ENCODE data around the gene KRTAP4-6.
"Not testable (repeated sequence)": the region's sequence is repeated elsewhere in the genome, so short reads cannot be mapped to it uniquely, and the experiment has no call there.

The KRTAP4-6 gene

DNA sequence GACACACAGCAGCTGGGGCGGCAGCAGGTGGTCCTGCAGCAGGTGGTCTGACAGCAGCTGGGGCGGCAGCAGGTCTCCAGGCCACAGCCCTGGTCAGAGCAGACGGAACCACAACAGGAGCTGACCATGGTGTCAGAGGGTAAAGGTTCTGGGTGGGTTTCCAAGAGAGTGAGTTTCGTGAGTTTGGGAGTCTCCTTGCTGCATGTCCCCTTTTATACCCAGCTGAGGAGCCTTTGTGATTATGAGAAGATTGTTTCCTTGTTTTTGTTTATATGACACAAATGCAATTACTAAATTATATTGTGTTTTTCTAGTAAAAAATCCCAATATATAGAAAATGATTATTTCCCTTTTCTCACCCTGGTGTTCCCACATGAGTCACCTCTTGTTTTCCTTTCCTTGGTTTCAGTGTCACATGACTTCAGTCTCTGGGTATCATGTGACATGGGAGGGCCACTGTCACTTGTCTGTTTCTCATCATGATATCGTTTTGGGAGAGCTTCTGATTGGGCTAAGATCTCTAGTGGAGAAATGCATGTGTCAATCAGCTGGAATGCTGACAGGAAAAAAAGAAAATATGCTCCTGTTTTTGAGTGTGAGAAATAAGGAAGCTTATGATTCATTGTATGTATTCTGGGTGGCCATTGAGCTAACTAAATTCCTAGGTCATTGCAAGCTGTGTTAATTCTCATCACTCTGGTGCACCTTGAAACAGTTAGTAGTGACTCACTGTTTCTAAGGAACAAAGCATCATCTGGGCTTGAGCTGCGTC, at the start of gene KRTAP4-6:
KRTAP4-6 (minus strand) TSS at position 185 of the 772 bp plus-strand sequence; CDS start at position 128, 57 bp downstream.
- no peak for DNase-seq (ENCODE audit: low read depth in 2 of 2, low spot score in 1 of 2)

DNA sequence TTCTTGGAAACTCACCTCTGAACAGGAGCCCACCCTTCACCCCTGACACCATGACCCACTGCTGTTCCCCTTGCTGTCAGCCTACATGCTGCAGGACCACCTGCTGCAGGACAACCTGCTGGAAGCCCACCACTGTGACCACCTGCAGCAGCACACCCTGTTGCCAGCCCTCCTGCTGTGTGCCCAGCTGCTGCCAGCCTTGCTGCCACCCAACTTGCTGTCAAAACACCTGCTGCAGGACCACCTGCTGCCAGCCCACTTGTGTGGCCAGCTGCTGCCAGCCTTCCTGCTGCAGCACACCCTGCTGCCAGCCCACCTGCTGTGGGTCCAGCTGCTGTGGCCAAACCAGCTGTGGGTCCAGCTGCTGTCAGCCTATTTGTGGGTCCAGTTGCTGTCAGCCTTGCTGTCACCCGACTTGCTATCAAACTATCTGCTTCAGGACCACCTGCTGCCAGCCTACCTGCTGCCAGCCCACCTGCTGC, 49.5 kb upstream of the KRTAP4-6 start, which contains the start of gene KRTAP9-1:
KRTAP9-1 (plus strand) TSS at position 51 of the 482 bp plus-strand sequence; CDS start at position 51, 0 bp downstream.
- not testable (repeated sequence) for DNase-seq (ENCODE audit: low read depth in 2 of 2, low spot score in 1 of 2)

DNA sequence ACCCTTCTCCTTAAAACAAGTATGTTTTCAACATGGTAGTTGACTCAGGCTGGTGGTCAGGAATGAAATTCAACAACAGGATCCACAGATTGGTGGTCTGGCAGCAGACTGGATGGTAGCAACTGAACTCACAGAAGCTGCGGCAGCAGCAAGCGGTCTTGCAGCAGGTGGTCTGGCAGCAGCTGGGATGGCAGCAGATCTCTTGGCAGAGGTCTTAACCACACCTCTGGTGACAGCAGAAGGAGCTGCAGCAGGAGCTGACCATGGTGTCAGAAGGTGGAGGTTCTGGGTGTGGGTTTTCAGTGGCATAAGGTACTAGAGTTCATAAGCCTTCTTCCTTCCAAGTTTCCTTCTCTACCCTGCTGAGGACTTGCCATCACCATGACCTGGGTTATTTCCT, 46.5 kb upstream of the KRTAP4-6 start:
- DNase-seq (ENCODE audit: low read depth in 2 of 2, low spot score in 1 of 2) = no peak

DNA sequence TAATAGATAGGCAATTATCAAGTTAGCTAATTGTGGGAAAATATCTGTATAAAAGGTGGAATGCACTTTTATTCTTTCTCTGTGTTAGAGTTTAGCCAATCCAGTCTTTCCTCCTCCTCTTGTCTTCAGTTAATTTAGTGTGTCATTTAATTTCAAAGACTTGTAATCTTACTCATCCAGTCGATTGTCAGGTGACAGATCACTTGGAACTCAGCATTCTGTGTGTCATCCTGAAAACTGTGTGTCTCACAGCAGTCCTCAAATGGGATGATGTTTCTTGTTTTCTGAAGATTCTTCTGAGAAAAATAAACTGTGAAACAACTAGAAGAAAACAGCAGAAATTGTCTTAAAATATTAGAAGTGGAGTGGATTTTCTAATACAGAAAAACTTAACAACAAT, 44.7 kb upstream of the KRTAP4-6 start:
- no peak for DNase-seq (ENCODE audit: low read depth in 2 of 2, low spot score in 1 of 2)

DNA sequence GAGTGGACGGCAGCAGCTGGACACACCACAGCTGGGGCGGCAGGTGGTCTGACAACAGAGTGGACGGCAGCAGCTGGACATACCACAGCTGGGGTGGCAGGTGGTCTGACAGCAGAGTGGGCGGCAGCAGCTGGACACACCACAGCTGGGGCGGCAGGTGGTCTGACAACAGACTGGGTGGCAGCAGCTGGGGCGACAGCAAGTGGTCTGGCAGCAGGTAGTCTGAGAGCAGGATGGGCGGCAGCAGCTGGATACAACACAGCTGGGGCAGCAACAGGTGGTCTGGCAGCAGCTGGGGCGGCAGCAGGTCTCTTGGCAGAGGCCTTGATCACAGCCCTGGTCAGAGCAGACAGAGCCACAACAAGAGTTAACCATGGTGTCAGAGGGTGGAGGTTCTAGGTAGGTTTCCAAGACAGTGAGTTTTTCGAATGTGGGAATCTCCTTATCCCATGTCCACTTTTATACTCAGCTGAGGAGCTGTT, 44.2 kb upstream of the KRTAP4-6 start, which contains the start of gene KRTAP4-1:
KRTAP4-1 (minus strand) TSS at position 432 of the 482 bp plus-strand sequence; CDS start at position 375, 57 bp downstream.
- DNase-seq (ENCODE audit: low read depth in 2 of 2, low spot score in 1 of 2) = no peak

DNA sequence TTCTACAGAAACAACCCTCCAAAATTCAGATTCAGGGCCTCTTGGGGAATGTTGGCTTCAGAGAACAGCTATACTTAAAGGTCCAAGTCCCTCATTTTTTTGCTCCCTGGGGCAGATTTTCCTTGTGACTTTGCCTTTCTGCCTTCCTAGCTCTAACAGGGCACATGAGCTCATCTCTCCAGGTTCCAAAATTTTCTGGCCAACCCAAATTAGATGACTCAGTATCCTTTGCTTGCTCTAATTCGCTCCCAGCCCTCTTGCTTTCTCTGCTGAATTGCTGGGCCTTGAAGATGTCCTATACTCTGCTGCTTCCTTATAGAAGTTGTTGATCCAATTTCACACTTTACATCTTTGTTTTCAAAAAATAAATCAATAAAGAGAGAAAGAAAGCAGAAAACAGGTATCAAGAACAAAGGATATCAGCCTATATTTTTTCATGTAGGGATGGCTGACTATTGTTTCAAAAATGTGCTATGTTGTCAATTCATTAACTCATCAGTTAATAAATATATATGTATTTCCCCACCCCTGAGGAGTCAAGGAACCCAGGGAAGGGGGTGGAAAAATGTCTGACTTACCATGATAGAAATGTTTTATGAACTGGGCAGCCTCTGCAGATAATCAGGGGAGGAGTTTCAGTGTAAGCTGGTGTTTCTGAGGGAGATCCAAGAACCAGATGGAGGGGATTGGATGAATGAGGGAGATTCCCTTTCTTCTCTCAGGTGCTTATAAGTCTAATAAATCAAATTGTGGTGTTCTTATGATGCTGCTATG, 38.7 kb upstream of the KRTAP4-6 start:
- DNase-seq (ENCODE audit: low read depth in 2 of 2, low spot score in 1 of 2) = no peak

DNA sequence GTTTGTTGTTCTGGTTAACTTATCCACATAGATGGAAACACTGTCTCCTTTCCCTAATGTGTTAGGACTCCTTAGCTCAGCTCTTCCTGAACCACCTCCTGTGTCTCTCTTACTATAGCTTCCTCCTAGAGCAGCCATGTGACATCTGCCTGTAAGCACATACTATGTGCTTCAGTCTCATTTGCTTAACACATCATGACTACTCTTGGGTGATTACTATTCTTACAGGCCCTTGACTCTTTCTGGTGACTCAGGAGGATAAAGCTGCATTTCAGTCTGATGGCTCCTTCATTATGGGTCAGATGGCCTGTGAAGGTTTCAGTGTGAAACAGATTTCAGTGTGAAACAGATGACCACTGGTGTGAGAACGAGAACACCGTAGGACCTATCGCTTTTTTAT, 38.0 kb upstream of the KRTAP4-6 start:
- DNase-seq (ENCODE audit: low read depth in 2 of 2, low spot score in 1 of 2) = no peak

DNA sequence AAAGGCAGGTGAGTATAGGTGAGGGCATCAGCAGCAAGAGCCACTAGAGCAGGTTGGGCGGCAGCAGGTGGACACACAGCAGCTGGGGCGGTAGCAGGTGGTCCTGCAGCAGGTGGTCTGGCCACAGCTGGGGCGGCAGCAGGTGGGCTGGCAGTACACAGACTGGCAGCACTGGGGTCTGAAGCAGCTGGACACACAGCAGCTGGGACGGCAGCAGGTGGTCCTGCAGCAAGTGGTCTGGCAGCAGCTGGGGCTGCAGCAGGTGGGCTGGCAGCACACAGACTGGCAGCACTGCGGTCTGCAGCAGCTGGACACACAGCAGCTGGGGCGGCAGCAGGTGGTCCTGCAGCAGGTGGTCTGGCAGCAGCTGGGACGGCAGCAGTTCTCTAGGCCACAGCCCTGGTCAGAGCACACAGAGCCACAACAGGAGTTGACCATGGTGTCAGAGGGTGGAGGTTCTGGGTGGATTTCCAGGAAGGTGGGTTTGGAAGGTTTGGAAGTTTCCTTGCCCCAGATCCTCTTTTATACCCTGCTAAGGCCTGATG, 37.5 kb upstream of the KRTAP4-6 start, which contains the start of gene KRTAP4-2:
KRTAP4-2 (minus strand) TSS at position 495 of the 545 bp plus-strand sequence; CDS start at position 438, 57 bp downstream.
- no peak for DNase-seq (ENCODE audit: low read depth in 2 of 2, low spot score in 1 of 2)

DNA sequence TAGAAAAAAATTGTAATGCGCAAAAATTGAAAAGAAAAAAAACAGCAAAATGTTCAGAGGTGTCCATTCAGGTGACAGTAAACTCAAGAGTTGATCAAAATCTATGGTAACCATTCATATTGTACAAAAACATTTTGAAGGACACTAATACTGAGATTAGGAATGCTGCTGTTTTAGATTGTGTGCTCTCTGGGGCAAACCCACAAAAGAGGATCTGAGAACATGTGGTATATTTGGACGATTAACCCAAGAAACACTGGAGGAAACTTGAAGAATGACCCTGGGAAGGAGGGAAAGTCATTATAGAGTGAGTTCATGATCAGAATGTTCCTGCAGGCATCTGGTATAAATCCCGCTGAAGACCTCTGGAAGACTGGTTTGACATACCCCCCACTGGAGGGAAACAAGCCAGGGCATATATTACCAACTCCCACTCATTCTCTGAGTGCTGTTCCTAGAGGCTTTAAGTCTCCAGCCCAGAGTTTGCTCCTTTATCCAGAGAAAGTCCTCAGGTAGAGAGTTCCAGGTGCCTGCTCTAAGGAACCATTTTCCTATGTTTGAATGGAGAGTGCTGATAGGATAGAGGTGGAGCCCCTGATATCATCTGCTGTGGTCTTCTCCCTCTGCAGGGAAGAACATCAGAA, 36.5 kb upstream of the KRTAP4-6 start:
- no peak for DNase-seq (ENCODE audit: low read depth in 2 of 2, low spot score in 1 of 2)

DNA sequence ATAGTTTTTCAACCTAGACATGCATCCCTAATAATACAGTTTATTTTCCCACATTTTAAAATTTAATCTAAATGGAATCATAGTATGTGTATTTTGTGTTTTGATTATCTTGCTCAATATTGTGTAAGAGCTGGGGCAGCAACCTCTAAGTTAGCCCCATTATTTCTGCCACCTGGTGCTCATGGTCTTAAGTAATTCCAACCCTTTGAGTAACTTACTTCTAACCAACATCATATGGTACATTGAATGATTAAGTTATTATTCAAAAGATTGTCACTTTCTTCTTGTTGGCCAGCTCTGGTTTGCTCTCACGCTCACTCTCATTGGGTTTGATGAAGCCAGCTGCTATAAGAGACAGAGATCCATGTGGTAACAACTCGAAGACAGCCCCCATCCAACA, 31.5 kb upstream of the KRTAP4-6 start:
- no peak for DNase-seq (ENCODE audit: low read depth in 2 of 2, low spot score in 1 of 2)

DNA sequence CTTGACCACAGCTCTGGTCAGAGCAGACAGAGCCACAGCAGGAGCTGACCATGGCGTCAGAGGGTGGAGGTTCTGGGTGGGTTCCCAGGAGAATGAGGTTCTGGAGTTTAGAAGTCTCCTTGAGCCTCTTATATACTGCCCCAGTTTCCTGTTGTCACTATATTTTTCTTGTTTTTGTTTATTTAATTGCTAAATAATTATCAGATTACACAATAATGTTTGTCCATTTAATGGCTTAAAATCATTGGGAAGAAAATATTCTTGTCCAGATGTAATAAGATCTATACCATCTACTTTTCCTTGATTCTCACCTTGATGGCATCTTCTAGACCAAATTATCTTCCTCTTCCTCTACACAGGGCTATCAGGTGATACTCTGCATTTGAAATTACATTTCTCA, 27.8 kb upstream of the KRTAP4-6 start, which contains the start of gene KRTAP4-3:
KRTAP4-3 (minus strand) TSS at position 101 of the 400 bp plus-strand sequence; CDS start at position 52, 49 bp downstream.
- no peak for DNase-seq (ENCODE audit: low read depth in 2 of 2, low spot score in 1 of 2)

DNA sequence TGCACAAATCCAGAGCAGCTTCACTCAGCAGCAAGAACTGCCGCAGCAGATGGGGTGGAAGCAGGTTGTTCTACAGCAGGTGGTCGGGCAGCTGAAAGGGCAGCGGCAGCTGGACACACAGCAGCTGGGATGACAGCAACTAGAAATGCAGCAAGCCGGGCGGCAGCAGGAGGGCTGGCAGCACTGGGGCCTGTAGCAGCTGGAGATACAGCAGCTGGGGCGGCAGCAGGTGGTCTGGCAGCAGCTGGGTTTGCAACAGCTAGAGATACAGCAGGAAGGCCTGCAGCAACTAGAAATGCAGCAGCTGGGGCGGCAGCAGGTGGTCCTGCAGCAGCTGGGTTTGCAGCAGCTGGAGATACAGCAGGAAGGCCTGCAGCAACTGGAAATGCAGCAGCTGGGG, 27.2 kb upstream of the KRTAP4-6 start:
- no peak for DNase-seq (ENCODE audit: low read depth in 2 of 2, low spot score in 1 of 2)

DNA sequence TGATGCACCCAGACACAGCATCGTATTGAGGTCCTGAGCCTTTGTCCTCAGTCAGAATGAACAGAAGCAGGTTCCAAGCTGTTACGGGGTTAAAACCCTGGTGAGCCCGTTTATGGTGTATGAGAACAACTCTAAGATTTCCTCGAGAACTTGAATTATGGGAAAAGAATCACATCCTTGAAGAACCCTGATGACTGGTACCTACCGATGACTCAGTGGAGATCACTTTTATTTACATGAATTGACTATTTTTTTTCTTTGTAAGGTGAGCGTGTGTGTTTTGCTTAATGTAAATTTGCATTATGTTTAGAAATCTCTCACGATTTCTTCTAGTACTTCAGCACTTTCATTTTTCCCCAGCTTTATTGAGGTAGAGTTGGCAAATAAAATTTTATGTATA, 23.5 kb upstream of the KRTAP4-6 start:
- DNase-seq (ENCODE audit: low read depth in 2 of 2, low spot score in 1 of 2) = no peak

DNA sequence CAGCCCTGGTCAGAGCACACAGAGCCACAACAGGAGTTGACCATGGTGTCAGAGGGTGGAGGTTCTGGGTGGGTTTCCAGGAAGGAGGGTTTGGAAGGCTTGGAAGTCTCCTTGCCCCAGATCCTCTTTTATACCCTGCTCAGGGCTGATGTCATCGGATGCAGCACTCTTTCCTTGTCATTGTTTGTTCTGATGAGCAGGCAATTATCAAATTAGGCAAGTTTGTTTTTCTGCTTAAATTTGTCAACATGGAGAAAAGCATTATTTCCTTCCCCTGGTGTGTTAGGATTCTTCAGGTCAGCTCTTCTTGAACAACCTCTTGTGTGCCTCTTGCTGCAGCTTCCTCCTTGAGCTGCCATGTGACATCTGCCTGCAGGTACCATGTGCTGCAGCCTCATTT, 20.3 kb upstream of the KRTAP4-6 start, which contains the start of gene KRTAP4-4:
KRTAP4-4 (minus strand) TSS at position 101 of the 400 bp plus-strand sequence; CDS start at position 44, 57 bp downstream.
- DNase-seq (ENCODE audit: low read depth in 2 of 2, low spot score in 1 of 2) = no peak

DNA sequence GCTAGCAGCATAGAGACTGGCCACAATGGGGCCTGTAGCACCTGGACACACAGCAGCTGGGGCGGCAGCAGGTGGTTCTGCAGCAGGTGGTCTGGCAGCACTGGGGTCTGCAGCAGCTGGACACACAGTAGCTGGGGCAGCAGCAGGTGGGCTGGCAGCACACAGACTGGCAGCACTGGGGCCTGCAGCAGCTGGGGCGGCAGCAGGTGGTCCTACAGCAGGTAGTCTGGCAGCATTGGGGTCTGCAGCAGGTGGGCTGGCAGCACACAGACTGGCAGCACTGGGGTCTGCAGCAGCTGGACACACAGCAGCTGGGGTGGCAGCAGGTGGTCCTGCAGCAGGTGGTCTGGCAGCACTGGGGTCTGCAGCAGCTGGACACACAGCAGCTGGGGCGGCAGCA, 19.8 kb upstream of the KRTAP4-6 start:
- not testable (repeated sequence) for DNase-seq (ENCODE audit: low read depth in 2 of 2, low spot score in 1 of 2)

DNA sequence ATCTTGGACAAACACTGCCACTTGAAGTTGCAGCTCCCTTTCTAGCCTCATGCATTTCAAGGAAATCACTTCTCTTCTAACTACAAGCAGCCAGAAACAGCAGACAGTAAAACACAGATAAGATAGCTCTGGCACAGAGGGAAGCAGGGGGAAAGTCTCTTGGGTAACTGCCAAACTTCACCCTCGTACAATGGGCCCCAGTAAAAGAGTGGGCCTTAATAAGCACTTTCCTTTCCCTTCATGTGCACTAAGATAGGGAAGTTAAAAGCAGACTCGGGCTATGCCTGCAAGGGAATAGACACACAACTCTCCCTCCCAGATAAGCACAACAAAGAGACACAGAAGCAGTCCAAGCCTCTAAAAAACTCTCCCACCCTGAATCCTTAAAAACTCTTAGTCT, 13.5 kb upstream of the KRTAP4-6 start:
- no peak for DNase-seq (ENCODE audit: low read depth in 2 of 2, low spot score in 1 of 2)

DNA sequence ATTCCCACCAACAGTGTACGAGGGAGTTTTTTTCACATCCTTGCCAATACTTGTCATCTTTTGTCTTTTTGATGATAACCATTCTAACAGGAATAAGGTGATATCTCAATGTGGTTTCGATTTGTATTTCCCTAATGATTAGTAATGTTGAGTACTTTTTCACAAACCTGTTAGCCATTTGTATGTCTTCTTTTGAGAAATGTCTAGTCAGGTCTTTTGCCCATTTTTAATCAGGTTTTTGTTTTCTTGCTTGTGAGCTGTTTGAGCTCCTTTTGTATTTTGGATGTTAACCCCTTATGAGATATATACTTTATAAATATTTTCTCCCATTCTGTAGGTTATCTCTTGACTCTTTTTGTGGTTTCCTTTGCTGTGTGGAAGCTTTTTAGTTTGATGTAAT, 11.2 kb upstream of the KRTAP4-6 start:
- no peak for DNase-seq (ENCODE audit: low read depth in 2 of 2, low spot score in 1 of 2)

DNA sequence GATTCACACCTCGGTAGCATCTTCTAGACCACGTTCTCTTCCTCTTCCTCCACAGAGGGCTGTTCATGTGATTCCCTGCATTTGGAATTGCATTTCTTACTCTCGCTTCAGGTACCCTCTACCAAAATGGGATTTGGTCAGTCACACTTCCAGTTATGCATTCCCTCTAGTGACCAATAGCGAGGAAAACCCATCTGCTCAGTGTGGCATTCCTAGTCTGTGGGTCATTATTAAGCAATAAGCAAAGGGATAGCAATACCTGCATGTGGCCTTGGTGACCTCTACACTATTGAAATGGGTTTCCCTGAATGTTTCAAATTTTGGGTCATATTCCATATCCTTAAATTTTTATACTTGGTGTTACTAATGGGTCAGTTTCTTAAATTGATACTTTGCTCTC, 9.7 kb upstream of the KRTAP4-6 start:
- no peak for DNase-seq (ENCODE audit: low read depth in 2 of 2, low spot score in 1 of 2)

DNA sequence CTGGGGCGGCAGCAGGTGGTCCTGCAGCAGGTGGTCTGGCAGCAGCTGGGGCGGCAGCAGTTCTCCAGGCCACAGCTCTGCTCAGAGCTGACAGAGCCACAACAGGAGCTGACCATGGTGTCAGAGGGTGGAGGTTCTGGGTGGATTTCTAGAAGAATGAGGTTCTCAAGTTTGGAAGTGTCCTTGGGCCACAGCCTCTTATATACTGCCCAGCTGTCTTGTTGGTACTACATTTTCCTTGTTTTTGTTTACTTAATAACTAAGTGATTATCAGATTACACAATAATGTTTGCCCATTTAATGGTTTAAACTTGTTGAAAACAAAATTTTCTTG, 9.3 kb upstream of the KRTAP4-6 start, which contains the start of gene KRTAP4-5:
KRTAP4-5 (minus strand) TSS at position 174 of the 334 bp plus-strand sequence; CDS start at position 116, 58 bp downstream.
- DNase-seq (ENCODE audit: low read depth in 2 of 2, low spot score in 1 of 2) = no peak

DNA sequence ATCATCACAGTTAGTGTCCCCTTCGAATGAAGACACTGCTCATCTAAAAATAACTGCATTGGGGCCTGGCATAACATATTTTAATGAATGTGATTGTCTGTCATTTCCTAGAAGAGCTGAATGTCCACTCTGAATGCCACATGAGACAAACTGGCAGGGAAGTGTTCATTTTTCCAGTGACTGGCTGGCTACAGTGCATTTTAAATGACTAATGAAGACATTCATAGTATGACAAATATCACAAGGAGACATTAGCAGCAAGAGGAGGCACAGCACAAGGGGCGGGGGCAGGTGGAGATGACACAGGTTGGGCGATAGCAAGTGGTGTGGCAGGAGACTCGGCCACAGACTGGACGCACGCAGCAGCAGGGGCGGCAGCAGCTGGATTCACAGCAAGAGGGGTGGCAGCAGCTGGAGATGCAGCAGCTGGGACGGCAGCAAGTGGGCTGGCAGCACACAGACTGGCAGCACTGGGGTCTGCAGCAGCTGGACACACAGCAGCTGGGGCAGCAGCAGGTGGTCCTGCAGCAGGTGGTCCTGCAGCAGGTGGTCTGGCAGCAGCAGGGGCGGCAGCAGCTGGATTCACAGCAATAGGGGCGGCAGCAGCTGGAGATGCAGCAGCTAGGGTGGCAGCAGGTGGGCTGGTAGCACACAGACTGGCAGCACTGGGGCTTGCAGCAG, 8.8 kb upstream of the KRTAP4-6 start:
- not testable (repeated sequence) for DNase-seq (ENCODE audit: low read depth in 2 of 2, low spot score in 1 of 2)
